ENCODE data around the gene DIS3L2.
"Not testable (repeated sequence)": the region's sequence is repeated elsewhere in the genome, so short reads cannot be mapped to it uniquely, and the experiment has no call there.

Gene DIS3L2

DNA sequence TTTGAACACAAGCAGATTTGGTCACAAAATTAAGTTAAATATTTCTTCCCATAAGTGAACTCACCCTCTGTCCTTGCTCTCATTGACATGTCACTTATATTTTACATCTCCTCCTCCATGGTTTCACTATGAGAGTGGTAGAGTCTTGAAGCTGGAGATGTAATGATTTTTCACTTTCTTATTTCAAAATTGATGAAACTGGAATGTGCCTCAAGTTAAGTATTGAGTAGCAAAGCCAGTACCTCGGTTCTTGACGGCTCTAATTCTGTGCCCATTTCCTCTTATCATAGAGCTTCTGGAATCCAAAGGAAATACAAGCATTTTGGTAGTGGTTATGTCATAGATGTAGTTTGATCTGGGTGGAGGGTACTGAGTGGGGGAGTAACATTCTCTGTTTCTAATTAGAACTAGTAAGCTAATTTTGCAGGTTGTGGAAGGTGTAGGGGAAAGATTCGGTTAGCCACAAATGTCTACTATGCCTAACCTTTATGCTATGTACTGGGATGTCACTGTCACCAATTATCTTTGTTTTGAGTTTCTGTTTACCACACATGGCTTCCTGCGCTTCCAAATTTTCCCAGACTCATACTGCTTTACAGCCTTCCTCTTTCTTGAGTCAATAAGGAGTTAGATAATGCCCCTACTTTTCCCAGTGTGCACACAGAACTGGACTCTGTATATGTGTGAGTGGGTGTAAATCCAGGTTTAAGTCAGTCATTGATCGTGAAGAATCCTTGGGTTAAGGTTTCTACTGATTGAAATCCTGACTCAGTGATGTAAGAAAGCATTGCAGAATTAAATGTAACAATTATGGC lies 96.8 kb downstream of the DIS3L2 start:
- DNase-seq (ENCODE audit: low read depth, low spot score): no peak

DNA sequence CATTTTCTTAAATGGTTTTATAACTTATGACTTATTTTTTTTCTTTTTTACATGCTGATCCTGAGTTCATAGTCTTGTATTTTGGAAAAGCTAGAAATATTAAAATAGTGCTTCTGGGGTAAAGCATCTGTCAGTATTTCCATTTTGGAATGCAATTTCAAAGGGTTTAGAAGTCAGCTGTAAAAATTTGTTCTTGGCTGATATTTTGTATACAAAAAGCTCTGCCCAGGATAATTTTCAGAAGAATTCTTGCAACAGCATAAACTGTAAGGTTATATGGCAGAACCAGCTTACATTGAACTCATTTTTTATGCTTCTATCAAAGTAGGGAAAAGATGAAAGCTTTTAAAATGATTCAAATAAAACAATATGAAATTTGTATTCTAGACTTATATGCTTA lies 97.4 kb downstream of the DIS3L2 start:
- no peak for DNase-seq (ENCODE audit: low read depth, low spot score)

DNA sequence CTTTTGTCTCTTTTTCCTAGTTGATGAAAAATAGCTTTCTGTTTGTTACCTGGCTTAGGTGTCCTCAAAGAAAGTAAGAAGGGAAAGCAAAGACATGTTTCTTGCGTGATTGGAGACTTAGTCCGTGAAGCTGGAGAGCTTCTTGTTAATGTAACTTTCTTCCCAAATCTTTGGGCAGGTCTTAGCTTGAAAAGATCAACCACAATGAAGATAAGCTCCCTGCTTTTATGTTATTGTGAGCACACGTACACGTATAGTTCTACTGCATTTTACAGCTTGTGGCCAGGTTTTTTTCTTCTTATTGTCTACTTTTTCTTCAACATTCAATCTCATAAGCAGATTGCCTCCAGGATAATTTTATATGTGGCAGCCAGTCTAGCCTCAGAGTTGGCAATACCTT lies 99.8 kb downstream of the DIS3L2 start:
- DNase-seq (ENCODE audit: low read depth, low spot score): no peak

- no peak for DNase-seq (ENCODE audit: low read depth, low spot score)
Observed at GRCh38 chr2:232073026-232073425, 111.5 kb downstream of the DIS3L2 start.

- DNase-seq (ENCODE audit: low read depth, low spot score): no peak
Observed at GRCh38 chr2:232073699-232074098, 112.2 kb downstream of the DIS3L2 start.

GRCh38 chr2:232075080-232075479 lies 113.6 kb downstream of the DIS3L2 start:
- no peak for DNase-seq (ENCODE audit: low read depth, low spot score)

DNA sequence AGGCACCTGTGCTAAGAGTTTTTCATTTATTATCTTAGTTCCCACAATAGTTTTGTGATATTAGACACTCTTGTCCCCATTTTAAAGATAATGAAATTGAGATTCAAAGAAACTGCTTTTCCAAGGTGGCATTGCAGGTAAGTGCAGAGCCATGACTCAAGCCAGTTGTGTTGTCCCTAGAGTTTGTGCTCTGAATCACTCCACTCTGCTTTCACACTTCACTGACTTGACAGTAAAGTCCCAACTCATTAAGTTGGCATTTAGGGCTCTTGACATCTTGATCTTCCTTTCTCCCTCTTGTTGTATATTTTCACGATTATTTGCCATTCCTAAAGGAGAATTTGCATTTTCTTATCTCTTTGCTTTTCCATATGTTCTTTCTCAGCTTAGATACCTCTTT lies 114.3 kb downstream of the DIS3L2 start:
- no peak for DNase-seq (ENCODE audit: low read depth, low spot score)

GRCh38 chr2:232076272-232076671 lies 114.8 kb downstream of the DIS3L2 start:
- DNase-seq (ENCODE audit: low read depth, low spot score): no peak

DNA sequence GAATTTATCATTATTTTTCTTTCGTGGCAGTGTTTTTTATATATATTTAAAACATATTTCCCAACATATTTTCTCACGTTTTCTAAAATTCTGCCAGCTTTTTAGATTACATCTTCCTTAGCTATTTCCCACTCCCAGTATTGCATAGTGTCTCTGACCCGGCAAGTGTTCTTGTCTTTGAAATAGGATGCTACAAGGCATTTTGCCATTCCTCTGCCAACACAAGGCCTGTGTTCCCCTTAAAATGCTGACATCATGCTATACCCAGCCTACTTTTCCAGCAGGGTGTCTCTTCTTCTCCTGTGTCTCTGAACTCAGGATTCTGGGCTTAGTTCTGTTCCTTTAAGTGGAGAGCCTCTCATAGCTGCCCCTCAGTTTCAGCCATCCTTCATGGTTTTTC lies 115.2 kb downstream of the DIS3L2 start:
- DNase-seq (ENCODE audit: low read depth, low spot score): no peak

DNA sequence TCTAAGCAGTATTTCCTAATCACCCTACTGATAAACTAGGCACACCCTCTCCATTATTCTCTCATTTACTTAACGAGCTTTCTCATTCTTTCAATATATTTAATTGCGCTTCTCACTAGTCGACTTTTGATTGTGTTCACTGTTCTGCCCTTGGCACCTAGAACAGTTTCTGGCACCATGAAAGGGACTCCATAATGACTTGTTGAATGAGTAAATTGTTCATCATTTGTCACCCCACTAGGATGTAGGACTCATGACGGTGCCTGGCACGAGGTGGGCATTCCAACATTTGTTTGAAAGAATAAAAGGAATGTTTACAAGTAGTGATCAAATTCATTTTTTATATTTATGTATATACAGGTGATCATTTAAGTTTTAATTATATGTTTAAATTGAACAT lies 123.7 kb downstream of the DIS3L2 start:
- no peak for DNase-seq (ENCODE audit: low read depth, low spot score)

GRCh38 chr2:232085826-232086425 lies 124.4 kb downstream of the DIS3L2 start:
- no peak for DNase-seq (ENCODE audit: low read depth, low spot score)

DNA sequence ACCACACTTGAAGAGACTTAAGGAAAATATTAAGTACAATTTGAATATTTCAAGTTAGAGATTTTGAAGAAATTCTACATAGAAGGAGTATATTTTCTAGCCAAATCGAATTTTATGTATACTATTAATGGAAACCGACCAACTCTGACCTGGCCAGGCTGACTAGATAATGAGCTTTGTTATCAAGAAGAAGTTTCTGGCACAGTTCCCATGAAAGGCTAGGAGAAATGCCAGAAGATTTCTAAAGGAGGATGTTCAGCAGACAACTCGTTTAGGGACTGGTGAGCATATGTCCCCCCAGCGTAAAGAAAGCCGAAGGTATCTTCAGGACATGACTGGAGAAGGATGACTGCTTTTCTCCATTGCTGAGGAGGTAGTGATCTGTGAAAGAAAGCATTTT lies 127.3 kb downstream of the DIS3L2 start:
- DNase-seq (ENCODE audit: low read depth, low spot score): no peak

GRCh38 chr2:232094201-232094600 lies 132.7 kb downstream of the DIS3L2 start:
- DNase-seq (ENCODE audit: low read depth, low spot score): no peak

- no peak for DNase-seq (ENCODE audit: low read depth, low spot score)
Observed at GRCh38 chr2:232094883-232095282, 133.4 kb downstream of the DIS3L2 start.

DNA sequence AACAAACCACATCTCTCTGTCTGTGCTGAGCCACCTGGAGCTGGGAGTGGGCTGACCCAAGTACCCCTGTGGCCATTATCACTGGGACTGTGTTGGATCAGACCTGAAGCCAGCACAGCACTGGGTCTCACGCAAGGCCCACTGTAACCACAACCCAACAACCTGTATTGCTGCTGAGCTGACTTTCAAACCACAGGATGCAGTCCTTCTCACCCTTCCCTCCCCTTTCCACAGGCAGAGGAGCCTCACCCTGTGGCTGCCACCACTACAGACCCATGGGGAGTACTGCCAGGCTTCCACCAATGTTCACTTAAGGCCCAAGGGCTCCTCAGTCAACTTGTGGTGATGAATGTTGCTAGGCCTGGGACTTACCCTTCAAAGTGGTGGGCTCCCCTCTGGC lies 135.7 kb downstream of the DIS3L2 start:
- no peak for DNase-seq (ENCODE audit: low read depth, low spot score)

GRCh38 chr2:232097758-232098157 lies 136.2 kb downstream of the DIS3L2 start:
- DNase-seq (ENCODE audit: low read depth, low spot score): no peak

- DNase-seq (ENCODE audit: low read depth, low spot score): no peak
Observed at GRCh38 chr2:232102380-232102779, 140.9 kb downstream of the DIS3L2 start.

- no peak for DNase-seq (ENCODE audit: low read depth, low spot score)
Observed at GRCh38 chr2:232103140-232103737, 141.7 kb downstream of the DIS3L2 start.

- no peak for DNase-seq (ENCODE audit: low read depth, low spot score)
Observed at GRCh38 chr2:232104076-232104646, 142.6 kb downstream of the DIS3L2 start.

- no peak for DNase-seq (ENCODE audit: low read depth, low spot score)
Observed at GRCh38 chr2:232111551-232111950, 150.0 kb downstream of the DIS3L2 start.

- DNase-seq (ENCODE audit: low read depth, low spot score): no peak
Observed at GRCh38 chr2:232113821-232114220, 152.3 kb downstream of the DIS3L2 start.

DNA sequence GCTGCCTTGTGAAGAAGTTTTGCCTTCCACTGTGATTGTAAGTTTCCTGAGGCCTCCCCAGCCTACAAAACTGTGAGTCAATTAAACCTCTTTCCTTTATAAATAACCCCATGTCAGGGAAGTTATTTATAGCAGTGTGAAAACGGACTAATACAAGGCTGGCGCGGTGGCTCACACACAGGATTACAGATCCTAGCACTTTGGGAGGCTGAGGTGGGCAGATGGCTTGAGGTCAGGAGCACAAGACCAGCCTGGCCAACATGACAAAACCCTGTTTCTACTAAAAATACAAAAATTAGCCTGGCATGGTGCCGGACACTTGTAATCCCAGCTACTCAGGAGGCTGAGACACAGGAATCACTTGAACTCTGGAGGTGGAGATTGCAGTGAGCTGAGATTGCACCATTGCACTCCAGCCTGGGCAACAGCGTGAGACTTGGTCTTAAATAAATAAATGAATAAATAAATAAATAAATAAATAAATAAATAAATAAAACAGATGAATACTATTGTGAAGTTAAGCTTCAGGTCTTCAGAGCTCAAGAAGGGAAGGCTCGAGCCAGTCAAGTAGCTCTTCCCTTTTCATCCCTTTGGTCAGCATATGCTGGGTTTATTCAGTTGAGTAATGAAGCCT lies 154.3 kb downstream of the DIS3L2 start:
- DNase-seq (ENCODE audit: low read depth, low spot score): not testable (repeated sequence)

Data from ELF-1 (cell line).